CD4-positive, alpha-beta memory T cell (primary cell): ENCODE results near the gene ACTA2. TPM values are rescaled to one million over a fixed set of nuclear protein-coding genes. Genes with fewer than 3 reads are reported as not detected.

Source experiments
- CTCF ChIA-PET: fragments of 350-600 bp; sonication (Branson Sonifier 250); formaldehyde crosslinking; loops from one replicate; lab custom pipeline; 2021; ENCODE audit warnings: inconsistent platforms; ENCODE audit not compliant: partially characterized antibody; lab: Charles Lee
- POLR2A ChIA-PET: fragments of 350-600 bp; sonication (Branson Sonifier 250); formaldehyde crosslinking; loops from one replicate; lab custom pipeline; 2021; ENCODE audit not compliant: partially characterized antibody; lab: Charles Lee
- DNase-seq, 5 donors: peaks; one replicate each; pipeline versions ENCODE4 v3.0.0 to v3.0.0-alpha.2; 2020 to 2022; ENCODE audit warnings: mixed read lengths in 1 of 5
- H3K27ac ChIP-seq: one replicate; pipeline ENCODE4 v1.7.0; 2013; ENCODE audit warnings: low read depth, low read length
- H3K27me3 ChIP-seq: 2 replicates; pipeline ENCODE4 v1.7.0; 2013; ENCODE audit warnings: mild to moderate bottlenecking, low read length, moderate library complexity; ENCODE audit not compliant: insufficient read depth
- H3K36me3 ChIP-seq: 2 replicates; pipeline ENCODE4 v1.7.0; 2013; ENCODE audit warnings: mild to moderate bottlenecking, low read length, moderate library complexity; ENCODE audit not compliant: insufficient read depth
- H3K4me1 ChIP-seq: 2 replicates; pipeline ENCODE4 v1.7.0; 2013; ENCODE audit warnings: mild to moderate bottlenecking, low read length, moderate library complexity; ENCODE audit not compliant: insufficient read depth
- H3K4me3 ChIP-seq, 2 donors: one replicate each; pipeline ENCODE4 v1.7.0; 2013; ENCODE audit warnings: low read length in 2 of 2, mild to moderate bottlenecking in 1 of 2
- H3K9me3 ChIP-seq, 2 donors: one replicate each; pipeline ENCODE4 v1.7.0; 2013; ENCODE audit warnings: low read length in 2 of 2, control low read depth in 1 of 2; ENCODE audit not compliant: control insufficient read depth in 1 of 2
- H3K27ac Mint-ChIP-seq, 7 donors: one replicate each; pipeline ENCODE4 v1.8.0; 2020 to 2021; ENCODE audit warnings: mixed read lengths in 7 of 7, mild to moderate bottlenecking in 6 of 7, inconsistent platforms in 3 of 7, moderate library complexity in 3 of 7
- H3K27me3 Mint-ChIP-seq, 2 donors: one replicate each; pipeline ENCODE4 v1.8.0; 2020 to 2021; ENCODE audit warnings: mixed read lengths in 2 of 2
- H3K36me3 Mint-ChIP-seq, 2 donors: one replicate each; pipeline ENCODE4 v1.8.0; 2020 to 2021; ENCODE audit warnings: mixed read lengths in 2 of 2, inconsistent platforms in 1 of 2, mild to moderate bottlenecking in 1 of 2
- H3K4me1 Mint-ChIP-seq, 4 donors: one replicate each; pipeline ENCODE4 v1.8.0; 2020 to 2021; ENCODE audit warnings: mixed read lengths in 4 of 4, mild to moderate bottlenecking in 1 of 4
- H3K4me3 Mint-ChIP-seq, 8 donors: one replicate each; pipeline ENCODE4 v1.8.0; 2020 to 2021; ENCODE audit warnings: mixed read lengths in 8 of 8, mild to moderate bottlenecking in 7 of 8, moderate library complexity in 6 of 8, inconsistent platforms in 3 of 8
- H3K9me3 Mint-ChIP-seq, 8 donors: one replicate each; pipeline ENCODE4 v1.8.0; 2020 to 2021; ENCODE audit warnings: mixed read lengths in 8 of 8, mild to moderate bottlenecking in 5 of 8, inconsistent platforms in 3 of 8, moderate library complexity in 1 of 8
- intact Hi-C: fragments of 100-400 bp; cut with micrococcal nuclease; formaldehyde crosslinking; loops from one replicate; pipeline ENCODE4 v1.15.1; 2023
- polyA plus RNA-seq, 2 donors: library from polyadenylated mRNA; unstranded; fragments of 300-500 nt; fragmentation: Illumina TruSeq; gene quantifications; one replicate each; pipeline ENCODE4 v1.2.3, GENCODE V29; 2021
- total RNA-seq, 2 experiments: library from RNA; stranded (reverse); gene quantifications; one replicate each; pipeline ENCODE4 v1.2.3, GENCODE V29; 2021

ACTA2 gene
- total and polyA plus RNA-seq, 4 experiments from 2014 or later, result 9.1 to 13.2 (median 11.5) TPM

GRCh38 chr10:88994019-88994418 lies 41.4 kb upstream of the ACTA2 start:
- H3K9me3 ChIP-seq, result no peaks in the 10 kb centered on the region
- H3K4me1 ChIP-seq, result peaks cover 74% of the 10 kb centered on the region
- intact Hi-C loops, result loop anchor here (5.0 to 10.0 kb wide), 6 partner anchors 112 to 799 kb away; partner anchors contain the start of genes IFIT5, KIF20B, RNLS and STAMBPL1
- H3K27ac ChIP-seq, result peak overlapping the region; percentile 93
- POLR2A ChIA-PET, result interaction anchor here (0.5 to 6.1 kb wide), 12 partner anchors 7 to 114 kb away, joined by 3 to 114 read pairs (median 4); partner anchors contain the start of gene STAMBPL1
- H3K27me3 Mint-ChIP-seq, result no peaks in the 10 kb centered on the region
- H3K4me3 ChIP-seq, result peak overlapping the region in 1 of 2 donors; percentile 12
- no peaks in the 10 kb centered on the region for H3K9me3 Mint-ChIP-seq
- H3K36me3 Mint-ChIP-seq, result peaks cover under 1 to 12% of the 10 kb centered on the region in 2 donors
- peaks cover 53 to 85% (median 68%) of the 10 kb centered on the region in 4 donors for H3K4me1 Mint-ChIP-seq
- H3K36me3 ChIP-seq, result no peaks in the 10 kb centered on the region
- H3K4me3 Mint-ChIP-seq, result peak overlapping the region; percentile 21 to 88 (median 63)
- peak overlapping the region; percentile 13 to 100 (median 83) for H3K27ac Mint-ChIP-seq
- no peaks in the 10 kb centered on the region for H3K27me3 ChIP-seq
- CTCF ChIA-PET, result interaction anchor here (1.0 to 10.8 kb wide), 8 partner anchors 9 to 158 kb away, joined by 3 to 138 read pairs (median 5); no protein-coding TSS in a partner anchor
- peak in 1 of 5 donors; percentile 58 for DNase-seq

DNA sequence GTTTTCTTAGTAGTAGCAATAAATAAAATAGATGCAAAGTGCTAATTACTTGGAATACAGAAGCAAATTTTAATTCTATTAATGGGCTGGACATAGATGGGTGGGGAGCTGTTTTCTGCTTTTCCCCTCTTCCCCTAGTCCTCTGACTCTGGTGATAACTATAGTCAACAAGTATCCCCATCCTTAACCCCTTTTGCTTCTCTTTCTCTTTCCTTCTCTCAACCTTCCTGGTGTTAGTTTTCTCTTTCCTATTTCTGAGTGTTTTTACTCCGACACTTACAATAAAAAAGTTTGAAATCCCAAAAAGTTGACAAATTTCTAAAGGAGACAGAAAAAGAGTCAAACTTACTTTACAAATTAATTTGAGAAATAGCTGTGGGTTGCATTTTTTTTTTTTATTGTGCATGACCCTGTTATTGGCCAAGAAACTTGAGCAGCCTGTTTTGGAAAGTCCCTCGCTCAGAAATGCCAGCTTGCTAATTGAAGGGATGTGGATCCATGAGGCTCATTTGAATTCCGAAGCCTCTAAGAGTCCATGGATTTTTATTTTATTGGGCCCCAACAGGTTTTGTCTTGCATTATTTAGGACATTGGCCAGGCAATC lies 40.5 kb upstream of the ACTA2 start:
- Mint-ChIP-seq H3K9me3 (no peaks in the 10 kb centered on the region), H3K4me1 (peaks cover 62 to 88% (median 70%) of the 10 kb centered on the region in 4 donors), H3K4me3 (peak overlapping the region; percentile 81 to 99 (median 87)), H3K36me3 (peaks cover 0 to 12% of the 10 kb centered on the region in 2 donors), H3K27me3 (no peaks in the 10 kb centered on the region), H3K27ac (peak overlapping the region; percentile 54 to 100 (median 84))
- ChIA-PET POLR2A (interaction anchor here (0.5 to 6.1 kb wide), 13 partner anchors 8 to 296 kb away, joined by 3 to 114 read pairs (median 14); partner anchors contain the start of gene STAMBPL1), CTCF (interaction anchor here (1.1 to 10.8 kb wide), 9 partner anchors 7 to 224 kb away, joined by 3 to 138 read pairs (median 7); partner anchors contain the start of gene CH25H)
- peak in 1 of 5 donors; percentile 58 for DNase-seq
- intact Hi-C loops, result loop anchor here (2.0 to 10.0 kb wide), 7 partner anchors 111 to 1130 kb away; partner anchors contain the start of genes IFIT5, KIF20B, KLLN and PTEN
- Histone ChIP-seq H3K4me3 (peak overlapping the region in 1 of 2 donors; percentile 48), H3K27ac (peak overlapping the region; percentile 93), H3K36me3 (no peaks in the 10 kb centered on the region), H3K27me3 (no peaks in the 10 kb centered on the region), H3K4me1 (peaks cover 76% of the 10 kb centered on the region), H3K9me3 (no peaks in the 10 kb centered on the region)

- peak overlapping the region; percentile 93 for H3K27ac ChIP-seq
- intact Hi-C loops, result loop anchor here (1.0 to 10.0 kb wide), 10 partner anchors 9 to 1173 kb away; partner anchors contain the start of genes ATAD1, IFIT5, KIF20B and KLLN
- Mint-ChIP-seq H3K27ac (peak overlapping the region; percentile 94 to 100 (median 97)), H3K27me3 (no peaks in the 10 kb centered on the region), H3K9me3 (peaks cover 0 to under 1% (median 0%) of the 10 kb centered on the region in 8 donors), H3K4me1 (peaks cover 59 to 87% (median 69%) of the 10 kb centered on the region in 4 donors), H3K36me3 (peaks cover 0 to 12% of the 10 kb centered on the region in 2 donors), H3K4me3 (peak overlapping the region; percentile 95 to 100 (median 99))
- no peaks in the 10 kb centered on the region for H3K27me3 ChIP-seq
- H3K36me3 ChIP-seq, result no peaks in the 10 kb centered on the region
- ChIA-PET CTCF (interaction anchor here (1.0 to 10.8 kb wide), 15 partner anchors 8 to 226 kb away, joined by 3 to 138 read pairs (median 9); partner anchors contain the start of genes CH25H and STAMBPL1), POLR2A (interaction anchor here (0.7 to 6.1 kb wide), 18 partner anchors 9 to 1129 kb away, joined by 3 to 114 read pairs (median 14); partner anchors contain the start of genes CH25H, KLLN, LIPA and PTEN)
- H3K4me3 ChIP-seq, result peak overlapping the region; percentile 68 to 81
- no peaks in the 10 kb centered on the region for H3K9me3 ChIP-seq
- DNase-seq, result no peak
- H3K4me1 ChIP-seq, result peaks cover 76% of the 10 kb centered on the region
Measured at GRCh38 chr10:88991899-88992320, 39.3 kb upstream of the ACTA2 start.

GRCh38 chr10:88991161-88991898 lies 38.8 kb upstream of the ACTA2 start:
- intact Hi-C loops, result loop anchor here (1.0 to 10.0 kb wide), 9 partner anchors 10 to 1173 kb away; partner anchors contain the start of genes ATAD1, IFIT5, KIF20B and RNLS
- Histone ChIP-seq H3K9me3 (no peaks in the 10 kb centered on the region), H3K36me3 (no peaks in the 10 kb centered on the region), H3K4me3 (peak overlapping the region; percentile 68 to 81), H3K4me1 (peaks cover 76% of the 10 kb centered on the region), H3K27me3 (no peaks in the 10 kb centered on the region), H3K27ac (peak overlapping the region; percentile 93)
- peak overlapping the region; percentile 95 to 100 (median 99) for H3K4me3 Mint-ChIP-seq
- CTCF ChIA-PET, result interaction anchor here (1.0 to 10.8 kb wide), 20 partner anchors 9 to 227 kb away, joined by 3 to 138 read pairs (median 6); partner anchors contain the start of genes CH25H and STAMBPL1
- H3K36me3 Mint-ChIP-seq, result peaks cover 0 to 14% of the 10 kb centered on the region in 2 donors
- peak; percentile 57 to 79 (median 61) for DNase-seq
- peak overlapping the region; percentile 94 to 100 (median 97) for H3K27ac Mint-ChIP-seq
- H3K9me3 Mint-ChIP-seq, result peaks cover 0 to 6% (median 3%) of the 10 kb centered on the region in 8 donors
- POLR2A ChIA-PET, result interaction anchor here (0.6 to 6.1 kb wide), 28 partner anchors 10 to 1129 kb away, joined by 3 to 114 read pairs (median 8); partner anchors contain the start of genes CH25H, IFIT5, KLLN and LIPA
- peaks cover 57 to 86% (median 67%) of the 10 kb centered on the region in 4 donors for H3K4me1 Mint-ChIP-seq
- H3K27me3 Mint-ChIP-seq, result no peaks in the 10 kb centered on the region

GRCh38 chr10:88990384-88991160 lies 38.0 kb upstream of the ACTA2 start, which contains the start of gene FAS:
TSS of gene FAS (plus strand) at chr10:88990798. CDS start at chr10:88990877, 79 bp downstream.
- peaks cover 0 to 14% of the 10 kb centered on the region in 2 donors for H3K36me3 Mint-ChIP-seq
- peak within 1 kb of the TSS; percentile 95 to 100 (median 99) for H3K4me3 Mint-ChIP-seq
- Histone ChIP-seq H3K36me3 (no peaks in the 10 kb centered on the region), H3K4me1 (peaks cover 71% of the 10 kb centered on the region), H3K27ac (peak within 1 kb of the TSS; percentile 93), H3K27me3 (no peaks in the 10 kb centered on the region), H3K9me3 (no peaks in the 10 kb centered on the region), H3K4me3 (peak within 1 kb of the TSS; percentile 68 to 81)
- peak; percentile 80 to 95 (median 83) for DNase-seq
- ChIA-PET CTCF (interaction anchor here (1.1 to 10.8 kb wide), 20 partner anchors 10 to 228 kb away, joined by 3 to 138 read pairs (median 6); partner anchors contain the start of gene CH25H), POLR2A (interaction anchor here (0.6 to 6.1 kb wide), 33 partner anchors 10 to 1128 kb away, joined by 3 to 114 read pairs (median 6); partner anchors contain the start of genes CH25H, IFIT5, KLLN and LIPA)
- intact Hi-C loops, result loop anchor here (1.0 to 10.0 kb wide), 11 partner anchors 11 to 1172 kb away; partner anchors contain the start of genes ATAD1, IFIT5, KIF20B and RNLS
- peak within 1 kb of the TSS; percentile 96 to 100 (median 97) for H3K27ac Mint-ChIP-seq
- no peaks in the 10 kb centered on the region for H3K27me3 Mint-ChIP-seq
- H3K9me3 Mint-ChIP-seq, result peaks cover 0 to 9% (median 4%) of the 10 kb centered on the region in 8 donors
- peaks cover 53 to 82% (median 63%) of the 10 kb centered on the region in 4 donors for H3K4me1 Mint-ChIP-seq
